ENCODE measurements around the gene NAALADL2. TPM values are rescaled to one million over a fixed set of nuclear protein-coding genes. Genes with fewer than 3 reads are reported as not detected.

Gene NAALADL2
- total and polyA plus RNA-seq, 2 of the 8 experiments (the other 6 are each of a cell fraction or from before 2014, with no cell fraction given) = 0.12 to 0.22 TPM

- Histone ChIP-seq H3K27ac (ENCODE audit: low read depth, low read length) (no peak overlapping the region), H3K79me2 (ENCODE audit: control insufficient read depth in 1 of 2, insufficient read depth in 2 of 2, low read length in 2 of 2) (no peaks in the 10 kb centered on the region), H3K56ac (replicated peaks; ENCODE audit: insufficient read length, low read depth, low read length) (no peak overlapping the region), H2BK120ac (replicated peaks; ENCODE audit: low read depth, low read length) (no peak overlapping the region), H3K27me3 (replicated peaks in 1 of 4; ENCODE audit: control insufficient read depth in 3 of 4, extremely low read depth in 1 of 4, insufficient read depth in 3 of 4, low read length in 3 of 4) (no peaks in the 10 kb centered on the region), H3K4ac (replicated peaks; ENCODE audit: insufficient read length, low read depth, low read length) (no peak overlapping the region), H3K4me2 (ENCODE audit: insufficient read depth in 1 of 2, low read depth in 2 of 2, low read length in 2 of 2) (no peak overlapping the region), H3K4me3 (ENCODE audit: extremely low read depth in 1 of 4, insufficient read depth in 2 of 4, low read depth in 3 of 4, low read length in 4 of 4) (no peak overlapping the region), H2BK12ac (ENCODE audit: low read depth, low read length) (no peak overlapping the region), H3K36me3 (ENCODE audit: control insufficient read depth in 2 of 4, insufficient read depth in 4 of 4, low read length in 3 of 4) (no peaks in the 10 kb centered on the region; a peak in 1 of 8 replicates), H4K20me1 (replicated peaks in 1 of 2; ENCODE audit: control insufficient read depth in 1 of 2, insufficient read depth in 2 of 2, low read length in 2 of 2) (no peaks in the 10 kb centered on the region), H3K79me1 (ENCODE audit: low read depth, low read length) (no peaks in the 10 kb centered on the region), H3K23ac (ENCODE audit: insufficient read length) (no peak overlapping the region), H3K23me2 (ENCODE audit: low read depth, low read length) (no peaks in the 10 kb centered on the region), H2BK20ac (ENCODE audit: low read length) (no peak overlapping the region), H3K4me1 (replicated peaks in 1 of 4; ENCODE audit: control insufficient read depth in 3 of 4, insufficient read depth in 4 of 4, low read length in 3 of 4) (0 out of 7 replicates have a peak, but pooled peaks cover 0 to 2% (median 0%) of the 10 kb centered on the region in 4 experiments), H3K9me3 (ENCODE audit: insufficient read depth in 2 of 2, low read depth in 1 of 2, low read length in 1 of 2) (no peaks in the 10 kb centered on the region), H3K18ac (ENCODE audit: extremely low read depth, low read length) (no peak overlapping the region), H4K8ac (ENCODE audit: extremely low read depth, insufficient read depth, low read length) (no peak overlapping the region), H2AK5ac (ENCODE audit: low read depth, low read length) (no peak overlapping the region), H3K14ac (ENCODE audit: insufficient read length) (no peak overlapping the region), H4K5ac (ENCODE audit: insufficient read length, low read depth, low read length) (no peak overlapping the region), H3K9ac (replicated peaks in 1 of 4; ENCODE audit: extremely low read depth in 1 of 4, low read depth in 3 of 4, low read length in 3 of 4) (no peak overlapping the region), H2BK5ac (ENCODE audit: low read depth, low read length) (no peak overlapping the region), H2AFZ (ENCODE audit: low read length) (no peak overlapping the region), H2BK15ac (ENCODE audit: low read length) (no peak overlapping the region), H4K91ac (replicated peaks; ENCODE audit: insufficient read length, low read length) (no peak overlapping the region)
- DNase-seq (ENCODE audit: low read depth in 1 of 2, low spot score in 2 of 2) (no peak), FAIRE-seq (no peak)
- whole genome bisulfite sequencing, 2 experiments (ENCODE audit: extremely low coverage in 1 of 2, insufficient coverage in 1 of 2, insufficient read length in 1 of 2, insufficient replicate concordance in 2 of 2, low coverage in 1 of 2, low lambda C conversion rate in 2 of 2, missing lambda C conversion rate in 1 of 2) = 89% methylated on average over 2 of the region's 2 CpGs; no CpG with 5 or more reads in 1 of the 2 experiments
- ChIA-PET POLR2A (ENCODE audit: partially characterized antibody) (no interaction called here), CTCF (ENCODE audit: partially characterized antibody) (no interaction called here)
- no peak for TF ChIP-seq E2F6 (IDR thresholded peaks at IDR 0.05)
- no peak for TF ChIP-seq CBX5 (IDR thresholded peaks at IDR 0.05; ENCODE audit: low read depth, low read length)
- no peak for TF ChIP-seq BRCA1 (IDR thresholded peaks at IDR 0.05; ENCODE audit: low read depth, low read length)
- no peak for TF ChIP-seq CTBP2 (IDR thresholded peaks at IDR 0.05; ENCODE audit: borderline replicate concordance, insufficient read depth, insufficient read length, low read length)
- no peak for TF ChIP-seq CTCF (IDR thresholded peaks at IDR 0.05; ENCODE audit: control extremely low read depth in 1 of 3, insufficient read depth in 1 of 3, low read depth in 1 of 3, low read length in 3 of 3)
These were observed 96.4 kb downstream of the NAALADL2 start for GRCh38 chr3:174955513-174956016.
